ENCODE measurements around the gene FAM171A2. TPM values are rescaled to one million over a fixed set of nuclear protein-coding genes. Genes with fewer than 3 reads are reported as not detected.

Gene FAM171A2
- total RNA-seq, 1 experiment from 2014 or later: 27.5 TPM

- no peak overlapping the region for H3K27ac ChIP-seq (ENCODE audit: insufficient read length, low read depth, low read length)
- no peak overlapping the region for H2BK20ac ChIP-seq (ENCODE audit: low read depth, low read length, poor library complexity, severe bottlenecking)
- no peak overlapping the region for H2BK15ac ChIP-seq (ENCODE audit: low read depth, low read length)
- H4K8ac ChIP-seq (replicated peaks; ENCODE audit: insufficient read length, low read depth, low read length): no peak overlapping the region
- H3K9me3 ChIP-seq (ENCODE audit: control insufficient read depth, low read depth, low read length): no peaks in the 10 kb centered on the region
- H3K9ac ChIP-seq (ENCODE audit: extremely low read depth, insufficient read length, low read length): no peak overlapping the region
- no peak overlapping the region for H3K14ac ChIP-seq (ENCODE audit: insufficient read depth, low read length)
- no peak overlapping the region for H4K5ac ChIP-seq (ENCODE audit: insufficient read length, low read depth, low read length)
- no peaks in the 10 kb centered on the region for H4K20me1 ChIP-seq (ENCODE audit: control insufficient read depth, insufficient read depth, insufficient read length)
- H3T11ph ChIP-seq (ENCODE audit: low read length): no peak overlapping the region
- H2BK5ac ChIP-seq (ENCODE audit: insufficient read length, low read length): no peak overlapping the region
- no peak overlapping the region for H3K27ac Mint-ChIP-seq
- H3K4me2 ChIP-seq (ENCODE audit: insufficient read depth, insufficient read length, low read length): no peak overlapping the region
- H3K18ac ChIP-seq (ENCODE audit: insufficient read length, low read depth, low read length): no peak overlapping the region
- DNase-seq: no peak
- no peaks in the 10 kb centered on the region for H3K9me3 Mint-ChIP-seq
- no peak overlapping the region for H2BK12ac ChIP-seq (ENCODE audit: insufficient read length, low read depth, low read length)
- H3K23ac ChIP-seq (ENCODE audit: insufficient read length, low read depth, low read length): no peak overlapping the region
- H3K56ac ChIP-seq (ENCODE audit: insufficient read length, low read depth, low read length): no peak overlapping the region
- WGBS (ENCODE audit: extremely low coverage, insufficient read length, low lambda C conversion rate): no CpG with 5 or more reads among the region's 15 CpGs
- no peaks in the 10 kb centered on the region for H3K79me2 ChIP-seq (ENCODE audit: insufficient read depth, low read length)
- H2BK120ac ChIP-seq (ENCODE audit: low read depth, low read length, poor library complexity, severe bottlenecking): no peak overlapping the region
- no peak for TF ChIP-seq CTCF (conservative IDR thresholded peaks at IDR 0.05)
- no peak overlapping the region for H4K91ac ChIP-seq (ENCODE audit: insufficient read length, low read depth, low read length)
- H2AFZ ChIP-seq (ENCODE audit: low read length): no peak overlapping the region
- peaks cover 16% of the 10 kb centered on the region for H3K23me2 ChIP-seq (ENCODE audit: insufficient read length, low read depth, low read length, poor library complexity, severe bottlenecking)
- H3K36me3 Mint-ChIP-seq (ENCODE audit: insufficient read depth in 1 of 3, low read depth in 3 of 3): peaks cover 0 to 4% (median 0%) of the 10 kb centered on the region in 3 experiments; a peak in 1 of 7 replicates
- H3K4me1 Mint-ChIP-seq: peaks cover 11 to 20% of the 10 kb centered on the region in 2 experiments
- H3K4me1 ChIP-seq (ENCODE audit: insufficient read depth, low read length): no peaks in the 10 kb centered on the region; the same call in 1 of the 2 replicates
- H2AK5ac ChIP-seq (ENCODE audit: insufficient read length, low read length): no peak overlapping the region
- H3K27me3 ChIP-seq (ENCODE audit: insufficient read depth, low read length): peaks cover 14% of the 10 kb centered on the region; the same call in 1 of the 2 replicates
- peaks cover 53% of the 10 kb centered on the region for H3K27me3 Mint-ChIP-seq (ENCODE audit: low read depth)
- H3K79me1 ChIP-seq (ENCODE audit: insufficient read depth, low read depth, low read length, poor library complexity, severe bottlenecking): no peaks in the 10 kb centered on the region
- no peak overlapping the region for H3K4ac ChIP-seq (ENCODE audit: low read depth, low read length)
- H3K4me3 Mint-ChIP-seq: no peak overlapping the region
Measured at GRCh38 chr17:44383363-44383762, 19.7 kb upstream of the FAM171A2 start.

All from H9 (cell line).